Measurements from ENCODE around the gene CFAP126. TPM values are rescaled to one million over a fixed set of nuclear protein-coding genes. Genes with fewer than 3 reads are reported as not detected.
"Not testable (repeated sequence)": the region's sequence is repeated elsewhere in the genome, so short reads cannot be mapped to it uniquely, and the experiment has no call there.

The CFAP126 gene
- total RNA-seq, 2 experiments from 2014 or later = not detected

GRCh38 chr1:161393151-161393550, 25.5 kb upstream of the CFAP126 start:
- no peaks in the 10 kb centered on the region for H3K9me3 Mint-ChIP-seq
- no peak for TF ChIP-seq CTCF (IDR thresholded peaks at IDR 0.05)
- DNase-seq = no peak
- ChIA-PET POLR2A (interaction anchor here (1.5 kb wide), 1 partner anchor 216 kb away, joined by 3 read pairs; the partner anchor contains the start of gene B4GALT3), CTCF (interaction anchor here (1.1 kb wide), 1 partner anchor 47 kb away, joined by 3 read pairs; no protein-coding TSS in a partner anchor)
- peaks cover 27% of the 10 kb centered on the region for H3K4me1 Mint-ChIP-seq (ENCODE audit: low read depth)
- H3K27me3 Mint-ChIP-seq = no peaks in the 10 kb centered on the region
- H3K36me3 Mint-ChIP-seq (ENCODE audit: low read depth) = no peaks in the 10 kb centered on the region
- H3K4me3 Mint-ChIP-seq = no peak overlapping the region
- intact Hi-C loops (cut with micrococcal nuclease) = no loop called here
- H3K27ac Mint-ChIP-seq = no peak overlapping the region
- ATAC-seq = no peak

- ChIA-PET CTCF (interaction anchor here (1.4 to 2.5 kb wide), 4 partner anchors 8 to 167 kb away, joined by 3 to 12 read pairs (median 8); no protein-coding TSS in a partner anchor), POLR2A (interaction anchor here (1.3 to 1.5 kb wide), 3 partner anchors 9 to 189 kb away, joined by 3 to 7 read pairs (median 3); partner anchors contain the start of genes NDUFS2 and TOMM40L)
- no peak for TF ChIP-seq CTCF (IDR thresholded peaks at IDR 0.05)
- Mint-ChIP-seq H3K36me3 (ENCODE audit: low read depth) (no peaks in the 10 kb centered on the region), H3K4me1 (ENCODE audit: low read depth) (peaks cover 34% of the 10 kb centered on the region), H3K4me3 (no peak overlapping the region), H3K27me3 (no peaks in the 10 kb centered on the region), H3K9me3 (no peaks in the 10 kb centered on the region), H3K27ac (no peak overlapping the region)
- DNase-seq = no peak
- intact Hi-C loops (cut with micrococcal nuclease) = no loop called here
- no peak for ATAC-seq
Observed at GRCh38 chr1:161391611-161392010, 23.9 kb upstream of the CFAP126 start.

DNA sequence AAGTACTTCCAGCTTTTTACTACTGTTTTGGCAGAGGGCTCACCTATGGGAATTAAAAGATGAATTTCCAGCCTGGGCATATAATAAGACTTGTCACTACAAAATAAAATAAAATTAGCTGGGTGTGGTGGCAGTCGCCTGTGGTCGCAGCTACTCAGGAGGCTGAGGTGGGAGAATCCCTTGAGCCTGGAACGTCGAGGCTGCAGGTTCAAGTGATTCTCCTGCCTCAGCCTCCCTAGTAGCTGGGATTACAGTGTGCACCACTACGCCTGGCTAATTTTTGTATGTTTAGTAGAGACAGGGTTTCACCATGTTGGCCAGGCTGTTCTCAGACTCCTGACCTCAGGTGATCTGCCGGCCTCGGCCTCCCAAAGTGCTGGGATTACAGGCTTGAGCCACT, 23.5 kb upstream of the CFAP126 start:
- Mint-ChIP-seq H3K4me3 (peak overlapping the region; percentile 84), H3K4me1 (ENCODE audit: low read depth) (peaks cover 39% of the 10 kb centered on the region), H3K27ac (peak overlapping the region; percentile 56)
- CTCF ChIA-PET = interaction anchor here (1.4 to 2.5 kb wide), 3 partner anchors 9 to 49 kb away, joined by 6 to 12 read pairs (median 10); no protein-coding TSS in a partner anchor
- H3K27me3 Mint-ChIP-seq; ATAC-seq; H3K9me3 Mint-ChIP-seq; H3K36me3 Mint-ChIP-seq (ENCODE audit: low read depth); DNase-seq; intact Hi-C loops (cut with micrococcal nuclease): not testable (repeated sequence)
- POLR2A ChIA-PET = interaction anchor here (1.3 to 1.5 kb wide), 3 partner anchors 9 to 189 kb away, joined by 3 to 7 read pairs (median 3); partner anchors contain the start of genes NDUFS2 and TOMM40L

DNA sequence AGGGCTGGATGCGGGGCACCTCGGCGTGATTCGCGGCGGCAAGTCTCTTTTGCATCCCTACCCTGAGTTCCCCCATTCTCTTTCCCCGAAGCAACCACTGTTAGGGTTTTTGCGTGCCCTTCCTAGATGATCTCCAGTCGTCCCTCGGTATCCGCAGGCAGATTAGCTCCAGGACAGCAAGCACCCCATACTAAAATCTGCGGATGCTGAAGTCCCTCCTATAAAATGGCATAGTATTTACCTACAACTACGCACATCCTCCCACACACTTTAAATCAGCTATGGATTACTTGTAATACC, 22.8 kb upstream of the CFAP126 start:
- CTCF ChIA-PET = interaction anchor here (1.4 to 2.5 kb wide), 4 partner anchors 9 to 58 kb away, joined by 4 to 12 read pairs (median 8); no protein-coding TSS in a partner anchor
- H3K4me1 Mint-ChIP-seq (ENCODE audit: low read depth) = peaks cover 40% of the 10 kb centered on the region
- peak; percentile 4 for ATAC-seq
- intact Hi-C loops (cut with micrococcal nuclease) = no loop called here
- H3K9me3 Mint-ChIP-seq = no peaks in the 10 kb centered on the region
- H3K27me3 Mint-ChIP-seq = no peaks in the 10 kb centered on the region
- no peak for DNase-seq
- H3K27ac Mint-ChIP-seq = peak overlapping the region; percentile 95
- no peaks in the 10 kb centered on the region for H3K36me3 Mint-ChIP-seq (ENCODE audit: low read depth)
- no peak for TF ChIP-seq CTCF (IDR thresholded peaks at IDR 0.05)
- POLR2A ChIA-PET = interaction anchor here (1.3 to 1.5 kb wide), 3 partner anchors 10 to 188 kb away, joined by 3 to 7 read pairs (median 3); partner anchors contain the start of genes NDUFS2 and TOMM40L
- peak overlapping the region; percentile 84 for H3K4me3 Mint-ChIP-seq

DNA sequence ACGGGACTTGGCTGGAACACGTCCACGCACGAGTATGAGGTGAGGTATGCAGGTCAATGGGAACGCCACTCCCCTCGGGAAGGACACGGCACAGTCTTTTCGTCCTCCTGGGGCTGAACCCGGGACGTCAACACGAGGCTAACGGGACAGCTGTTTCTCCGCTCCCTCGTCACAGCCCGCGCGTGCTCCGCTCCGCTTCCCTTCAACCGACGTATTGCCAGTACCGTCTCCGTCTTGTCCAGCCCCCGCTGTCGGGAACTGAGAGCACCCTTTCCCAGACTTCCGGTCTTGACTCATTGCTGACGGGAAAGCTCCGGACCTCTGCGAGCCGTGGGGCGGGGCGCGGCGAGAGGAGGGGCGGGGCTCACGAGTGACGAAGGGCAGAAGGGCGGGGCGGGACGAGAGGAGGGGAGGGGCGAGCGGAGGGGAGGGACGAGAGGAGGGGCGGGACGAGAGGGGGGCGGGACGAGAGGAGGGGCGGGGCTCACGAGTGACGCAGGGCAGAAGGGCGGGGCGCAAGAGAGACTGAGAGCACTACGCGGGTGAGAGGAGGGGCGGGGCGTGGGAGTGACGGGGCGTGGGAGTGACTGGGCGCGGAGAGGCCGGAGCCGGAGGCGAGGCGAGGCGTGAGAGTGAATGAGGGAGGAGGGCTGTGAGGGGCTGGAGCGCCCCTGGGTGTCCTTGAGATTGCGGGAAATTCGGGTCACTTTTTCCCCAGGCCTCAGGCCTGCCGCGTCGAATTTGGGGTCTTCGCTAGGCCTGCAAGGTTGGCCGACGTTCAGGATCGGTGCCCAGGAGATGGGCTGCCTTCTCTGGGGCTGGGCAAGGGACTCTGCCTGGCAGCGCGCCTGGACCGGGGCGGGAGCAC, 22.2 kb upstream of the CFAP126 start:
- Mint-ChIP-seq H3K4me3 (peak overlapping the region; percentile 84), H3K36me3 (ENCODE audit: low read depth) (no peaks in the 10 kb centered on the region), H3K4me1 (ENCODE audit: low read depth) (peaks cover 40% of the 10 kb centered on the region), H3K9me3 (no peaks in the 10 kb centered on the region), H3K27ac (peak overlapping the region; percentile 95), H3K27me3 (no peaks in the 10 kb centered on the region)
- CTCF ChIA-PET = interaction anchor here (1.3 to 2.5 kb wide), 5 partner anchors 8 to 164 kb away, joined by 3 to 12 read pairs (median 8); partner anchors contain the start of gene TOMM40L
- peak; percentile 94 for DNase-seq
- ATAC-seq = peak; percentile 88
- TF ChIP-seq CTCF (IDR thresholded peaks at IDR 0.05) = no peak
- intact Hi-C loops (cut with micrococcal nuclease) = no loop called here
- POLR2A ChIA-PET = interaction anchor here (0.6 to 1.4 kb wide), 7 partner anchors 8 to 344 kb away, joined by 3 to 7 read pairs (median 4); partner anchors contain the start of gene NDUFS2

DNA sequence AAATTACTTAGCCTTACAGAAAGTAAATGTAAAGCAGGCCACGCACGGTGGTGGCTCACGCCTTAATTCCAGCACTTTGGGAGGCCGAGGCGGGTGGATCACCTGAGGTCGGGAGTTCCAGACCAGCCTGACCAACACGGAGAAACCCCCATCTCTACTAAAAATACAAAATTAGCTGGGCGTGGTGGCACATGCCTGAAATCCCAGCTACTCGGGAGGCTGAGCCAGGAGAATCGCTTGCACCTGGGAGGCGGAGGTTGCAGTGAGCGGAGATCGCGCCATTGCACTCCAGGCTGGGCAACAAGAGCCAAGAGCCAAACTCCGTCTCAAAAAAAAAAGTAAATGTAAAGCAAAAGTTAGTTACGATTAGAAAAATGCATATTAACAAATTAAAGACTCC, 21.5 kb upstream of the CFAP126 start:
- ChIA-PET POLR2A (interaction anchor here (0.6 to 1.3 kb wide), 6 partner anchors 9 to 343 kb away, joined by 3 to 5 read pairs (median 4); no protein-coding TSS in a partner anchor), CTCF (interaction anchor here (0.6 to 1.5 kb wide), 5 partner anchors 9 to 197 kb away, joined by 3 to 8 read pairs (median 4); partner anchors contain the start of gene TOMM40L)
- H3K4me3 Mint-ChIP-seq = peak overlapping the region; percentile 84
- intact Hi-C loops (cut with micrococcal nuclease); H3K36me3 Mint-ChIP-seq (ENCODE audit: low read depth); ATAC-seq; H3K9me3 Mint-ChIP-seq; DNase-seq; H3K27me3 Mint-ChIP-seq: not testable (repeated sequence)
- peak overlapping the region; percentile 95 for H3K27ac Mint-ChIP-seq
- peaks cover 40% of the 10 kb centered on the region for H3K4me1 Mint-ChIP-seq (ENCODE audit: low read depth)
